Breast epithelium (tissue), 4 donors: ENCODE results near the gene MORN4. TPM values are rescaled to one million over a fixed set of nuclear protein-coding genes. Genes with fewer than 3 reads are reported as not detected.

Source experiments
- DNase-seq, 2 donors: peaks; one replicate each; pipeline ENCODE4 v3.0.0-alpha.2; 2019; ENCODE audit warnings: low spot score in 2 of 2
- H3K27ac ChIP-seq, 2 donors: fragments of 200-600 bp; sonication (generic) in 1 of 2; one replicate each; pipeline ENCODE4 v1.5.1; 2016 to 2019; ENCODE audit warnings: mild to moderate bottlenecking in 1 of 2
- H3K27me3 ChIP-seq, 2 donors: fragments of 200-600 bp; sonication (generic) in 1 of 2; one replicate each; pipeline versions ENCODE4 v1.5.1 to v1.6.0; 2017 to 2019; ENCODE audit warnings: control low read depth in 1 of 2, mild to moderate bottlenecking in 1 of 2
- H3K36me3 ChIP-seq: fragments of 200-600 bp; one replicate; pipeline ENCODE4 v1.5.1; 2019
- H3K4me1 ChIP-seq, 2 donors: fragments of 200-600 bp; sonication (generic); one replicate each; pipeline ENCODE4 v1.5.1; 2016 to 2019; ENCODE audit warnings: control low read depth in 1 of 2
- H3K4me3 ChIP-seq, 3 donors: fragments of 200-600 bp; sonication (generic); 1 replicate in 2 of 3; 2 replicates in 1 of 3; pipeline ENCODE4 v1.5.1; 2016 to 2019; ENCODE audit warnings: mild to moderate bottlenecking in 3 of 3, moderate library complexity in 2 of 3
- H3K9me3 ChIP-seq, 2 donors: fragments of 200-600 bp; sonication (generic) in 1 of 2; one replicate each; pipeline ENCODE4 v1.5.1; 2016 to 2019; ENCODE audit warnings: control low read depth in 1 of 2
- CTCF ChIP-seq, 3 donors: fragments of 450-650 bp; IDR thresholded peaks; one replicate each; pipeline ENCODE4 v1.5.1; 2016 to 2017; ENCODE audit warnings: antibody characterized with exemption in 3 of 3, mild to moderate bottlenecking in 3 of 3, moderate library complexity in 3 of 3
- POLR2A ChIP-seq: fragments of 450-650 bp; IDR thresholded peaks from one replicate; pipeline ENCODE4 v1.6.1; 2016; ENCODE audit warnings: antibody characterized with exemption, mild to moderate bottlenecking, moderate library complexity
- POLR2AphosphoS5 ChIP-seq, 3 donors: sonication (generic); formaldehyde crosslinking; IDR thresholded peaks; one replicate each; pipeline ENCODE4 v1.6.1; 2017; ENCODE audit warnings: antibody characterized with exemption in 3 of 3
- intact Hi-C: fragments of 100-400 bp; cut with DNase I; formaldehyde crosslinking; loops from one replicate; pipeline ENCODE4 v1.15.1; 2023; ENCODE audit warnings: low total_unique reads
- total RNA-seq, 3 donors: library from RNA; depleted of rRNA; stranded (reverse); fragments of >200 nt; gene quantifications; one replicate each; pipeline ENCODE4 v1.1.0, GENCODE V29; 2016

Gene MORN4
- total RNA-seq, 3 donors from 2014 or later, result 3.5 to 9.4 (median 6.9) TPM

- no peaks in the 10 kb centered on the region for H3K27me3 ChIP-seq
- H3K4me3 ChIP-seq, result no peak overlapping the region
- no peak overlapping the region for H3K27ac ChIP-seq
- H3K9me3 ChIP-seq, result no peaks in the 10 kb centered on the region
- H3K4me1 ChIP-seq, result no peaks in the 10 kb centered on the region
- no peak for DNase-seq
- no peaks in the 10 kb centered on the region for H3K36me3 ChIP-seq
- intact Hi-C loops, result no loop called here
- no peak for TF ChIP-seq POLR2A
- TF ChIP-seq POLR2AphosphoS5 (IDR thresholded peaks at IDR 0.05), result no peak
- TF ChIP-seq CTCF (IDR thresholded peaks at IDR 0.05), result no peak
Observed at GRCh38 chr10:97618285-97618684, 15.0 kb downstream of the MORN4 start.

- TF ChIP-seq POLR2A (no peak), CTCF (IDR thresholded peaks at IDR 0.05) (peak; percentile 31 to 69 (median 56)), POLR2AphosphoS5 (IDR thresholded peaks at IDR 0.05) (no peak)
- Histone ChIP-seq H3K36me3 (no peaks in the 10 kb centered on the region), H3K4me3 (no peak overlapping the region), H3K27me3 (no peaks in the 10 kb centered on the region), H3K9me3 (no peaks in the 10 kb centered on the region), H3K4me1 (no peaks in the 10 kb centered on the region), H3K27ac (no peak overlapping the region)
- intact Hi-C loops, result no loop called here
- DNase-seq, result no peak
Observed at GRCh38 chr10:97612386-97612785, 20.9 kb downstream of the MORN4 start.

- intact Hi-C loops, result no loop called here
- no peaks in the 10 kb centered on the region for H3K36me3 ChIP-seq
- DNase-seq, result no peak
- H3K27ac ChIP-seq, result no peak overlapping the region
- no peak overlapping the region for H3K4me3 ChIP-seq
- no peaks in the 10 kb centered on the region for H3K4me1 ChIP-seq
- TF ChIP-seq POLR2AphosphoS5 (IDR thresholded peaks at IDR 0.05) (no peak), POLR2A (no peak), CTCF (IDR thresholded peaks at IDR 0.05) (no peak)
- no peaks in the 10 kb centered on the region for H3K27me3 ChIP-seq
- no peaks in the 10 kb centered on the region for H3K9me3 ChIP-seq
Observed at GRCh38 chr10:97611473-97611872, 21.8 kb downstream of the MORN4 start.

GRCh38 chr10:97608991-97609561 is 24.2 kb downstream of the MORN4 start:
- H3K36me3 ChIP-seq, result no peaks in the 10 kb centered on the region
- intact Hi-C loops, result no loop called here
- no peak for DNase-seq
- no peak overlapping the region for H3K27ac ChIP-seq
- no peak for TF ChIP-seq CTCF (IDR thresholded peaks at IDR 0.05)
- no peak for TF ChIP-seq POLR2A
- TF ChIP-seq POLR2AphosphoS5 (IDR thresholded peaks at IDR 0.05), result no peak
- no peaks in the 10 kb centered on the region for H3K9me3 ChIP-seq
- no peak overlapping the region for H3K4me3 ChIP-seq
- H3K4me1 ChIP-seq, result no peaks in the 10 kb centered on the region
- H3K27me3 ChIP-seq, result no peaks in the 10 kb centered on the region

GRCh38 chr10:97607095-97607636 is 26.1 kb downstream of the MORN4 start:
- no peak overlapping the region for H3K4me3 ChIP-seq
- no peaks in the 10 kb centered on the region for H3K36me3 ChIP-seq
- H3K4me1 ChIP-seq, result no peaks in the 10 kb centered on the region
- no peak overlapping the region for H3K27ac ChIP-seq
- no peak for DNase-seq
- intact Hi-C loops, result no loop called here
- TF ChIP-seq CTCF (IDR thresholded peaks at IDR 0.05), result no peak
- no peak for TF ChIP-seq POLR2A
- no peak for TF ChIP-seq POLR2AphosphoS5 (IDR thresholded peaks at IDR 0.05)
- H3K27me3 ChIP-seq, result no peaks in the 10 kb centered on the region
- H3K9me3 ChIP-seq, result no peaks in the 10 kb centered on the region
